ENCODE results near the gene NT5C.

The NT5C gene

GRCh38 chr17:75109407-75110233, 21.9 kb downstream of the NT5C start, which contains the start of gene ARMC7:
Gene ARMC7, plus strand, starts transcription at chr17:75109969. Its CDS starts 320 bp downstream, at chr17:75110289.
- H3K4me3 ChIP-seq (ENCODE audit: low read length): peak within 1 kb of the TSS; percentile 67
- peak within 1 kb of the TSS; percentile 71 for H3K9ac ChIP-seq (ENCODE audit: low read length)
- H3K27me3 ChIP-seq (ENCODE audit: control insufficient read depth, insufficient read depth, low read length): no peaks in the 10 kb centered on the region
- no peaks in the 10 kb centered on the region for H3K36me3 ChIP-seq (ENCODE audit: control insufficient read depth, insufficient read depth, low read length)
- no peaks in the 10 kb centered on the region for H3K9me3 ChIP-seq (ENCODE audit: control insufficient read depth, low read length)
- peaks cover 42% of the 10 kb centered on the region for H3K4me1 ChIP-seq (ENCODE audit: control insufficient read depth, insufficient read depth, low read length)

DNA sequence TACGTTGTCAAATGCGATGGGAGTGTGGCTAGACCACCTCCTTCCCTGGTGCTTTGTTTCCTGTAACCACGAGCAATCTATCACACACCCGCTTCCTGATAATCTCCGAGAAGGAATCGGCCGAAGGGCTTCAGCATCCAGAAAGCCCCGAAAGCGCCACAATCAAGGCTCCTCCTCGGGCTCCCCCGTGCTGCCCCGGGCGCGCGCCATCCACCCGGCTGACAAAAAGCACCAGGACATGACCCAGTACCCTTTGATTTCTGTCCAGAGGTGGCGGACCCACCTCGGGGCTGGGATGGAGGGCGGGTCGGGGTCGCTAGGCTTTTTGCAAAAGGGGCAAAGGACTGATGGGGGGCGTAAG, 22.5 kb downstream of the NT5C start:
- no peaks in the 10 kb centered on the region for H3K27me3 ChIP-seq (ENCODE audit: control insufficient read depth, insufficient read depth, low read length)
- H3K36me3 ChIP-seq (ENCODE audit: control insufficient read depth, insufficient read depth, low read length): no peaks in the 10 kb centered on the region
- H3K9ac ChIP-seq (ENCODE audit: low read length): peak overlapping the region; percentile 71
- peaks cover 37% of the 10 kb centered on the region for H3K4me1 ChIP-seq (ENCODE audit: control insufficient read depth, insufficient read depth, low read length)
- peak overlapping the region; percentile 67 for H3K4me3 ChIP-seq (ENCODE audit: low read length)
- no peaks in the 10 kb centered on the region for H3K9me3 ChIP-seq (ENCODE audit: control insufficient read depth, low read length)

GRCh38 chr17:75108193-75108592, 23.3 kb downstream of the NT5C start:
- no peak overlapping the region for H3K4me3 ChIP-seq (ENCODE audit: low read length)
- no peaks in the 10 kb centered on the region for H3K9me3 ChIP-seq (ENCODE audit: control insufficient read depth, low read length)
- no peaks in the 10 kb centered on the region for H3K27me3 ChIP-seq (ENCODE audit: control insufficient read depth, insufficient read depth, low read length)
- peaks cover 32% of the 10 kb centered on the region for H3K4me1 ChIP-seq (ENCODE audit: control insufficient read depth, insufficient read depth, low read length)
- no peaks in the 10 kb centered on the region for H3K36me3 ChIP-seq (ENCODE audit: control insufficient read depth, insufficient read depth, low read length)
- H3K9ac ChIP-seq (ENCODE audit: low read length): no peak overlapping the region

DNA sequence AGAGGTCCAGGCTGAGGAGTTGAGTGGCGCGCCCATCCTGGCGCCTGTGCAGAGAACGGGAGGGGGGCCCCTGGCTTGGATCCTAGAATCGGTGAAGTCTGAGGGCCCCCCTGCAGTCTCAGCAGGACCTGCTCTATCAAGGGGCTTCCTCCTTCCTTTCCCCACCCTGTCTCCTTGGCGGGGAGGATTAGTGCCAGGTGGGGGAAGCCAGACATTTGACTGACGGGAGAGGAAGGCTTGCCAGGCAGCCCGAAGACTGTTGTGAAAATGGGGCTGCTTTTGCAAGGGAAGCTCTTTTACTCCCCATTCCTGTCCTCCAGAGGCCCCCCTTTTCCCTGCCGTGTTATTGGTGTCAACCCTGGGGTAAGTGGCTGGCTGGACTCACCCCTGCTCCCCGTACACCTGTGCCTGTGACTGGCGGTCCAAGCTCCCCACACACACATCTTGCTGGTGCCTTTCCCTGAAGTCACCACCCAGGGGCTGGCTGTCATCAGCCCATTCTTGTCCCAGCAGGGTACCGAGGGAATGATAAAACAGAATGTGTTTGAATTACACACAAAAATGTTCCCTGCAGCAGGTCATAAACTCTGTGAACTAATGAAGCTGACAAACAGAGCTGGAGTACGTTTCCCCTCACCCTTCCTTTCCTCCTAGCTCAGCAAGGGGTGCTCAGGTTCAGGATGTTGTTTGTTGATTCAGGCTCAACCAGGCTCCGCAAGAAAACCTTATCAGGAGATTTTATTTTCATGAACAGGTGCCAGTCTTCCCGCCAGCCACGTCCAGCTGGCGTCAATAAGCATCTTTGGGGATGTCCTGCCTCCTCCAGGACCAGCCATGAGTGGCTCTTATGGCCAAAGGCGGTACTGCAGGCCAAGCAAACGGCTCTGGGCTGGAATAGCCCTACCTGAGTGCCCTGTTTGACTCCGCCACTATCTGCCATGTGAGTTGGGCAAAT, 26.1 kb downstream of the NT5C start:
- H3K27me3 ChIP-seq (ENCODE audit: control insufficient read depth, insufficient read depth, low read length): no peaks in the 10 kb centered on the region
- H3K4me1 ChIP-seq (ENCODE audit: control insufficient read depth, insufficient read depth, low read length): peaks cover 18% of the 10 kb centered on the region
- H3K9me3 ChIP-seq (ENCODE audit: control insufficient read depth, low read length): no peaks in the 10 kb centered on the region
- no peak overlapping the region for H3K4me3 ChIP-seq (ENCODE audit: low read length)
- peak overlapping the region; percentile 25 for H3K9ac ChIP-seq (ENCODE audit: low read length)
- H3K36me3 ChIP-seq (ENCODE audit: control insufficient read depth, insufficient read depth, low read length): no peaks in the 10 kb centered on the region

DNA sequence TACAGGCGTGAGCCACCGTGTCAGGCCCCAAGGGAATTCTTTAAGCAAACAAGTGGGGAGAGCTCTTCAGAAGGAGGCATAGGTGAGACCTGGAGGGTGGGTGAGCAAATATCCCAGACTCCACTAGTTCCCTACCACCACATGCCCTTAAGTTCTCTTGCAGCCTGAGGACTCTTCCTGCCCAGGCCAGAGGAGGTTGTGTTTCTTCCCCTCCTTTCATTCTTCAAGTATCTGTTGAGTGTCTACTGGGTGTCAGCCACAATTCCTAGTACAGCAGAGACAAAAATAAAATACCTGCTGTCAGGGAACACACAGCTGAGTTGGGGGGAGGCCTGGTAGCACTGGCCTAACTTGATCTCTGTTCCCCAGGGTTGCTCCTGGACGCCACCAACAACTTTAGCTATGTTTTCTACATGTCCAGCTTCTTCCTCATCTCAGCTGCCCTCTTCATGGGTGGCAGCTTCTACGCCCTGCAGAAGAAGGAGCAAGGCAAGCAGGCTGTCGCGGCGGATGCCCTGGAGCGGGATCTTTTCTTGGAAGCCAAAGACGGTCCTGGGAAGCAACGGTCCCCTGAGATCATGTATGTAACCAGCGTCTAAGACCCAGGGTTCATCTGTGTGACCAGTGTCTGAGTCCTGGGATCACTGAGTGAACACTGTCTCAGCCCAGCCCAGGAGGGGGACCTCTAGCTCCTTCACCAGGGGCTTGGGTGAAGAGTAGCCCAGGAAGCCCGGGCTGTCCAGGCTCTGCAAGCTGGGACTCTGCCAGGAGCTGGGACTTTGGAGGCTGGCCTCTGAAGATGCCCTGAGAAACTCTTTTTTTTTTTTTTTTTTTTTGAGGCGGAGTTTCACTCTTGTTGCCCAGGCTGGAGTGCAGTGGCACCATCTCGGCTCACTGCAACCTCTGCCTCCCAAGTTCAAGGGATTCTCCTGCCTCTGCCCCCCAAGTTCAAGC, 27.7 kb downstream of the NT5C start:
- H3K4me3 ChIP-seq (ENCODE audit: low read length): no peak overlapping the region
- no peak overlapping the region for H3K9ac ChIP-seq (ENCODE audit: low read length)
- H3K36me3 ChIP-seq (ENCODE audit: control insufficient read depth, insufficient read depth, low read length): no peaks in the 10 kb centered on the region
- no peaks in the 10 kb centered on the region for H3K27me3 ChIP-seq (ENCODE audit: control insufficient read depth, insufficient read depth, low read length)
- no peaks in the 10 kb centered on the region for H3K9me3 ChIP-seq (ENCODE audit: control insufficient read depth, low read length)
- H3K4me1 ChIP-seq (ENCODE audit: control insufficient read depth, insufficient read depth, low read length): peaks cover 10% of the 10 kb centered on the region

DNA sequence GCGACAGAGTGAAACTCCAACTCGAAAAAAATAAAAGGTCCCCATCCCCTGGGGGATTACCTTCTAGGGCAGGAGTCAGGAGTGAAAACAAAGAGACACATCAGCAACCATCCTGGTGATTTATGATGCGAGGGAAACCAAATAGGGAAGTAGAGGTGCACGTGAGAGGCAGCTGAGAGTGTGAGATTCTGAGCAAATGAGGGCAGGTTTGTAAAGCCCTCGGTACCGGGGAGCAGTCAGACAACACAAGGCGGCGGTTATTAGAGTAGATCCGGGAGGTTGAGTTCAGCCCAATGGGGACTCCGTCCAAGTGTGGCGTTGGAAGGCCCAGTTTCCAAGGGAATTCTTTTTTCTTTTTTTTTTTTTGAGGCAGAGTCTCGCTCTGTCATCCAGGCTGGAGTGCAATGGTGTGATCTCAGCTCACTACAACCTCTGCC, 29.1 kb downstream of the NT5C start:
- no peaks in the 10 kb centered on the region for H3K9me3 ChIP-seq (ENCODE audit: control insufficient read depth, low read length)
- peaks cover 7% of the 10 kb centered on the region for H3K4me1 ChIP-seq (ENCODE audit: control insufficient read depth, insufficient read depth, low read length)
- no peaks in the 10 kb centered on the region for H3K36me3 ChIP-seq (ENCODE audit: control insufficient read depth, insufficient read depth, low read length)
- H3K9ac ChIP-seq (ENCODE audit: low read length): no peak overlapping the region
- H3K27me3 ChIP-seq (ENCODE audit: control insufficient read depth, insufficient read depth, low read length): no peaks in the 10 kb centered on the region
- no peak overlapping the region for H3K4me3 ChIP-seq (ENCODE audit: low read length)

DNA sequence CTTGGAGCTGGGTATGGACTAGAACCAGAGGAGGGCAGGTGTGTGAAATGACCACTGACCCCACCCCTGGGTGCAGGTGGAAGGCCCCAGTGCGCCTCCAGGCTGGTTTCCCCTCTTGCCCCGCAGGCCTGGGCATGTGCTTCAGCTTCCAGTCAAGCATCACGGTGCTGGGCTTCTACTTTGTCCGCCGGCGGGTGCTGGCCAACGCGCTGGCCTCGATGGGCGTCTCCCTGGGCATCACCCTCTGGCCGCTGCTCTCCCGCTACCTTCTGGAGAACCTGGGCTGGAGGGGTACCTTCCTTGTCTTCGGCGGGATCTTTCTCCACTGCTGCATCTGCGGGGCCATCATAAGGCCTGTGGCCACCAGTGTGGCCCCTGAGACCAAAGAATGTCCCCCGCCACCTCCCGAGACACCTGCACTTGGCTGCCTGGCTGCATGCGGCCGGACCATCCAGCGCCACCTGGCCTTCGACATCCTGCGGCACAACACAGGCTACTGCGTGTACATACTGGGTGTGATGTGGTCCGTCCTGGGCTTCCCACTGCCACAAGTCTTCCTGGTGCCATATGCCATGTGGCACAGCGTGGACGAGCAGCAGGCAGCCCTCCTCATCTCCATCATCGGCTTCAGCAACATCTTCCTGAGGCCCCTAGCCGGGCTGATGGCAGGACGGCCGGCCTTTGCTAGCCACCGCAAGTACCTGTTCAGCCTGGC, 31.5 kb downstream of the NT5C start:
- Histone ChIP-seq H3K36me3 (ENCODE audit: control insufficient read depth, insufficient read depth, low read length) (no peaks in the 10 kb centered on the region), H3K4me3 (ENCODE audit: low read length) (no peak overlapping the region), H3K9me3 (ENCODE audit: control insufficient read depth, low read length) (no peaks in the 10 kb centered on the region), H3K27me3 (ENCODE audit: control insufficient read depth, insufficient read depth, low read length) (no peaks in the 10 kb centered on the region), H3K4me1 (ENCODE audit: control insufficient read depth, insufficient read depth, low read length) (peaks cover 19% of the 10 kb centered on the region), H3K9ac (ENCODE audit: low read length) (no peak overlapping the region)

DNA sequence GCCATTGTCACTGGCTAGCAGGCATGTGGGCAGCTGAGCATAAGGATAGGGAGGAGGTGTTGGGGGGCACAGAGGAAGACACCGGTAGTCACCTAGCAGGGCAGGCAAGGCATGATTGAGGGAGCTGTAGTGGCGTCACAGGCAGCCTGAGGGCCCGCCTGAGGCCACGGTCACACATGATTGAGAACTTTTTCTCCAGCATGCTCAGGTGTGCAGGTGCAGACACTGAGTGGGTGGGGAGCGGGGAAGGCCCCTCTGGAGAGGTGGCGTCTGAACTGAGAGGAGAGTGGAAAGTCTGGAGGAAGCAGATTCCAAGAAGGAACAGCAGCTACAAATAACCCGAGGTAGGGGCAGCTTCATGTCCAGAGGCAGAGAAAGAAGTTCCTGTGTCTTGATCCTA, 32.7 kb downstream of the NT5C start:
- H3K36me3 ChIP-seq (ENCODE audit: control insufficient read depth, insufficient read depth, low read length): no peaks in the 10 kb centered on the region
- H3K4me3 ChIP-seq (ENCODE audit: low read length): no peak overlapping the region
- H3K9me3 ChIP-seq (ENCODE audit: control insufficient read depth, low read length): no peaks in the 10 kb centered on the region
- no peak overlapping the region for H3K9ac ChIP-seq (ENCODE audit: low read length)
- H3K4me1 ChIP-seq (ENCODE audit: control insufficient read depth, insufficient read depth, low read length): peaks cover 30% of the 10 kb centered on the region
- no peaks in the 10 kb centered on the region for H3K27me3 ChIP-seq (ENCODE audit: control insufficient read depth, insufficient read depth, low read length)

GRCh38 chr17:75097865-75098264, 33.7 kb downstream of the NT5C start:
- H3K9ac ChIP-seq (ENCODE audit: low read length): no peak overlapping the region
- H3K27me3 ChIP-seq (ENCODE audit: control insufficient read depth, insufficient read depth, low read length): no peaks in the 10 kb centered on the region
- H3K9me3 ChIP-seq (ENCODE audit: control insufficient read depth, low read length): no peaks in the 10 kb centered on the region
- no peaks in the 10 kb centered on the region for H3K36me3 ChIP-seq (ENCODE audit: control insufficient read depth, insufficient read depth, low read length)
- H3K4me1 ChIP-seq (ENCODE audit: control insufficient read depth, insufficient read depth, low read length): peaks cover 40% of the 10 kb centered on the region
- H3K4me3 ChIP-seq (ENCODE audit: low read length): no peak overlapping the region

- H3K27me3 ChIP-seq (ENCODE audit: control insufficient read depth, insufficient read depth, low read length): no peaks in the 10 kb centered on the region
- H3K9ac ChIP-seq (ENCODE audit: low read length): no peak overlapping the region
- H3K4me3 ChIP-seq (ENCODE audit: low read length): no peak overlapping the region
- H3K9me3 ChIP-seq (ENCODE audit: control insufficient read depth, low read length): no peaks in the 10 kb centered on the region
- H3K36me3 ChIP-seq (ENCODE audit: control insufficient read depth, insufficient read depth, low read length): no peaks in the 10 kb centered on the region
- H3K4me1 ChIP-seq (ENCODE audit: control insufficient read depth, insufficient read depth, low read length): peaks cover 57% of the 10 kb centered on the region
Observed at GRCh38 chr17:75096082-75096625, 35.4 kb downstream of the NT5C start.

Measured in mucosa of stomach (tissue), 1 donor.